Activated T-cell treated with anti-CD3 and anti-CD28 coated beads, Interleukin-2, amount 50 U/mL, for 24 hours (primary cell): ENCODE data around the gene CACNA1F.

Source experiments
- DNase-seq: peaks from one replicate; pipeline ENCODE4 v3.0.0-alpha.2; 2020
- H3K27ac Mint-ChIP-seq: 2 replicates; pipeline ENCODE4 v1.8.0; 2020; ENCODE audit warnings: mild to moderate bottlenecking, mixed read lengths
- H3K27me3 Mint-ChIP-seq: 2 replicates; pipeline ENCODE4 v1.8.0; 2020; ENCODE audit warnings: mixed read lengths
- H3K36me3 Mint-ChIP-seq: 2 replicates; pipeline ENCODE4 v1.8.0; 2020; ENCODE audit warnings: low read depth, mixed read lengths
- H3K4me1 Mint-ChIP-seq: 2 replicates; pipeline ENCODE4 v1.8.0; 2020; ENCODE audit warnings: low read depth, mixed read lengths
- H3K4me3 Mint-ChIP-seq: 2 replicates; pipeline ENCODE4 v1.8.0; 2020; ENCODE audit warnings: mild to moderate bottlenecking, moderate library complexity, mixed read lengths
- H3K9me3 Mint-ChIP-seq: 2 replicates; pipeline ENCODE4 v1.8.0; 2020; ENCODE audit warnings: mixed read lengths

The CACNA1F gene

DNA sequence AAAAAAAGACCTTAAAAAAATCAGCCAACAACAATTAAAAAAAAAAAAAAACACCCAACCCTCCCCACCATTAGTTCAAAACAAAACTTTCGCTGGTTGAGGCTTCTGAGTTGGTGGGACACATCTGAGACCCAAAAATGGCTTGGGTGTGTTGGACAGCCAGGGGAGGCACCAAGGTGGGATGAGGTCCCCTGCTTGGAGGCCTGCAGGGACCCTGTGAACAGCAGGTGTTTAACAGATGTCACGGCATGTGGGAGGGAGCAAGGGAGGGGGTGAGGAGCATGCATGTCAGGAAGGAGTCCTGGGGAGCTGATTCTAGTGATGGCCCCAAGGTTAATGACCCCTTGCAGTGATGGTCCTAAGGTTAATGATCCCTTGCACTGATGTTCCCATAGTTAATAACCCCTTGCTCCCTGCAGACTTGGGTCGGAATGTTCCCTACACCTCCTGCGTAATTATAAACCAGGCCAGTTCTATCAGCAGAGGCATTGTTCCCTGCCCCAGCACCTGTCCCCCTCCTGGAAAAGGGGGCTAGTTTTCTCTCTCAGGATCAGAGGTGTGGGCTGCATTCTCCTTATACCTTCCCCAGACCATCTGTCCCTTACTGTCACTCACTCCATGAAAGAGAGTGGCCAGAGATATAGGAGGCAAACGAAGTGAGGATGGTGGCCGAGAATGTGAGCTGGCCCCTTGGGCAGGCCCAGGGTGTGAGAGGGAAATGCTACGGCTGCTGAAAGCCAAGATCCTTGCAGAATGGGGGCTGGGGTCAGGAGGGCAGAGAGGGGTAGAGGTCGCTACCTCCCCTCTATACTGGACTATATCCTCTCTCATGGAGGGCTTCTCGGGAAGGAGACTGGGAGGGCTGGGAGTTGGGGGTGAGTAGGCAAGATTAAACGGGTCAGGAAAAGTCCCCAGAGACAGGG lies 33.6 kb upstream of the CACNA1F start:
- no peak for DNase-seq
- H3K27me3 Mint-ChIP-seq: peaks cover 10% of the 10 kb centered on the region
- peaks cover 52% of the 10 kb centered on the region for H3K4me1 Mint-ChIP-seq
- H3K9me3 Mint-ChIP-seq: no peaks in the 10 kb centered on the region
- H3K4me3 Mint-ChIP-seq: no peak overlapping the region
- peaks cover 14% of the 10 kb centered on the region for H3K36me3 Mint-ChIP-seq
- no peak overlapping the region for H3K27ac Mint-ChIP-seq

- H3K27ac Mint-ChIP-seq: peak within 1 kb of the TSS; percentile 71
- H3K4me1 Mint-ChIP-seq: peaks cover 46% of the 10 kb centered on the region
- peak within 1 kb of the TSS; percentile 58 for H3K4me3 Mint-ChIP-seq
These were observed 31.3 kb upstream of the CACNA1F start, which contains the start of gene FOXP3 for GRCh38 chrX:49264460-49264859. Gene FOXP3 (minus strand): TSS chrX:49264710. CDS start chrX:49258505, 6,205 bp downstream.

DNA sequence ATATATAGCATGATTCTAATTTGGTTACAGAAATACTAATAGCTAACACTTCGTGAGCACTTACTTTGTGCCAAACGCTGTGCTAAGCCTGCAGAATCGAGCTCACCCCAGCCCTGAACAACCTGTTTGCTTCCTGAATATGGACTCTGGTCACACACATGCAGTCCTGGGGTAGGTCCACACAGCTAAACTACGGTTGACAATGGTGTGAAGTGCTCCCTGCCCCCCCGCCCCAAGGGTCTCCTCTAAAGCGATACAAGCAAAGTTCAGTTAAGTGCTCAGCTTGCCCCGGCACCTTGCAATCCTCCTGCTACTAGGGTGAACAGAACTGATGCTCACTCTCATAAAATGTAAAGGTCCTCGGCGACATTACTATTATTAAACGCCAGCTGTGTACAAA lies 30.5 kb upstream of the CACNA1F start:
- no peaks in the 10 kb centered on the region for H3K9me3 Mint-ChIP-seq
- H3K4me1 Mint-ChIP-seq: peaks cover 48% of the 10 kb centered on the region
- no peaks in the 10 kb centered on the region for H3K36me3 Mint-ChIP-seq
- no peak for DNase-seq
- peak overlapping the region; percentile 58 for H3K4me3 Mint-ChIP-seq
- peaks cover 25% of the 10 kb centered on the region for H3K27me3 Mint-ChIP-seq
- peak overlapping the region; percentile 10 for H3K27ac Mint-ChIP-seq

More at GRCh38 chrX:49264460-49264859, 31.3 kb upstream of the CACNA1F start, which contains the start of gene FOXP3:
- H3K36me3 Mint-ChIP-seq: peaks cover 3% of the 10 kb centered on the region
- H3K27me3 Mint-ChIP-seq: peaks cover 20% of the 10 kb centered on the region
- H3K9me3 Mint-ChIP-seq: no peaks in the 10 kb centered on the region
- DNase-seq: no peak

DNA sequence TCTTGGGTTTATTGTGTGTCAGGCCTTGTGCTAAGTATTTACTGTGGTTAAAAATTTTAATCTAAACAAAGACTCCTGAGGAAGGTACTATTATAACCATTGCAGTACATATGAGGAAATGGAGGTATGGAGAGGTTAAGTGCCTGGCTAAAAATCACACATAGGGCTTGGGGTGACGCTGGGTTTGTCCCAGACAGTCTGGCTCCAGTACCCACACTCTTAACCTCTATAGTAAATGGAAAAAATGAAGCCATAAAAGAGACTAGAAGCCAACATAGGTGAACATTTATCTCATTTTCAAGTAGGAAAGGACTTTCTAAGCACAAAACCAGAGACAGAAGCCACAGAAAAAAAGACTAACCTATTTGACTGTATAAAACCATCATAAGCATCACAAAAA lies 29.5 kb upstream of the CACNA1F start:
- Mint-ChIP-seq H3K36me3 (no peaks in the 10 kb centered on the region), H3K27ac (no peak overlapping the region), H3K4me1 (peaks cover 50% of the 10 kb centered on the region), H3K9me3 (no peaks in the 10 kb centered on the region), H3K27me3 (peaks cover 25% of the 10 kb centered on the region), H3K4me3 (peak overlapping the region; percentile 58)
- DNase-seq: no peak

DNA sequence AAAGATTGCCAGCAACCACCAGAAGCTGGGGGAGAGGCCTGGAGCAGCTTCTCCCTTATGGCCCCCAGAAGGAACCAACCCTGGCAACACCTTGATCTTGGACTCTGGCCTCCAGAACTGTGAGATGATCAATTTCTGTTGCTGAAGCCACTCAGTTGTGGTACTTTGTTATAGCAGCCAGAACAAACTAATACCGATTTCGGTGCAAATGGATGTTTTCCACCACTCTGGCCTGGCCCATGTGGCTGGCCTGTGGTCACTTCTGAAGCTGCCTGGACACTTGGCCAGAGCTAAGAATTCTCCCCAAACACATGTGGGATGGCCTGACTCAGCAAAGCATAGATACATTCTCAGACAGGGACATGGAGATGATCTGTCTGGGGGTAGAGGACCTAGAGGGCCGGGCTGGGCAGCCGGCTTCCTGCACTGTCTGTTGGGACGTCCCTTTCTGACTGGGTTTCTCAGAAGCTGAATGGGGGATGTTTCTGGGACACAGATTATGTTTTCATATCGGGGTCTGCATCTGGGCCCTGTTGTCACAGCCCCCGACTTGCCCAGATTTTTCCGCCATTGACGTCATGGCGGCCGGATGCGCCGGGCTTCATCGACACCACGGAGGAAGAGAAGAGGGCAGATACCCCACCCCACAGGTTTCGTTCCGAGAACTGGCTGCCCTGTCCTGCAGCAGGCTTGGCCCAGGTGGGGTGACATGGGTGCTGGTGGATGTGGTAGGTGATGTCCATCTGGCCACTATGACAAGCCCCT lies 27.3 kb upstream of the CACNA1F start:
- Mint-ChIP-seq H3K9me3 (no peaks in the 10 kb centered on the region), H3K36me3 (no peaks in the 10 kb centered on the region), H3K4me3 (peak overlapping the region; percentile 5), H3K4me1 (peaks cover 61% of the 10 kb centered on the region), H3K27me3 (peaks cover 21% of the 10 kb centered on the region), H3K27ac (peak overlapping the region; percentile 34)
- DNase-seq: no peak

DNA sequence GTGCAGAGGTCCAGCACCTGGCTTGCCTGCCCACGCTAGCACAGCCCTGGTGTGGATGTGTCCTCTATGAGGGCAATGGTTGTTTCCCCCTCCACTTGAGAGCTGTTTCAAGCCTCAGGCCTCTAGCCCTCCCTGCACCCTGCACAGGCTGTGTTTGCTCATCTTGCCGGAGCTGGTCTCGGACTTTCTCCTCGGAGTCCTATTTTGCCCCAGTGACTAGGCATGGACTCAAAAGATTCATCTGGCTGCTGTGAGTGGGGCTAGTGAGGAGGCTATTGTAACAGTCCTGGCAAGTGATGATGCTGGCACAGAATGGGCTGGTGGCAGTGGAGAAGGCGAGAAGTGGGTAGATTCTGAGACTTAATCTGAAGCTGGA lies 25.6 kb upstream of the CACNA1F start:
- H3K9me3 Mint-ChIP-seq: no peaks in the 10 kb centered on the region
- peaks cover 16% of the 10 kb centered on the region for H3K27me3 Mint-ChIP-seq
- H3K4me1 Mint-ChIP-seq: peaks cover 44% of the 10 kb centered on the region
- no peak overlapping the region for H3K27ac Mint-ChIP-seq
- H3K4me3 Mint-ChIP-seq: no peak overlapping the region
- DNase-seq: no peak
- no peaks in the 10 kb centered on the region for H3K36me3 Mint-ChIP-seq

DNA sequence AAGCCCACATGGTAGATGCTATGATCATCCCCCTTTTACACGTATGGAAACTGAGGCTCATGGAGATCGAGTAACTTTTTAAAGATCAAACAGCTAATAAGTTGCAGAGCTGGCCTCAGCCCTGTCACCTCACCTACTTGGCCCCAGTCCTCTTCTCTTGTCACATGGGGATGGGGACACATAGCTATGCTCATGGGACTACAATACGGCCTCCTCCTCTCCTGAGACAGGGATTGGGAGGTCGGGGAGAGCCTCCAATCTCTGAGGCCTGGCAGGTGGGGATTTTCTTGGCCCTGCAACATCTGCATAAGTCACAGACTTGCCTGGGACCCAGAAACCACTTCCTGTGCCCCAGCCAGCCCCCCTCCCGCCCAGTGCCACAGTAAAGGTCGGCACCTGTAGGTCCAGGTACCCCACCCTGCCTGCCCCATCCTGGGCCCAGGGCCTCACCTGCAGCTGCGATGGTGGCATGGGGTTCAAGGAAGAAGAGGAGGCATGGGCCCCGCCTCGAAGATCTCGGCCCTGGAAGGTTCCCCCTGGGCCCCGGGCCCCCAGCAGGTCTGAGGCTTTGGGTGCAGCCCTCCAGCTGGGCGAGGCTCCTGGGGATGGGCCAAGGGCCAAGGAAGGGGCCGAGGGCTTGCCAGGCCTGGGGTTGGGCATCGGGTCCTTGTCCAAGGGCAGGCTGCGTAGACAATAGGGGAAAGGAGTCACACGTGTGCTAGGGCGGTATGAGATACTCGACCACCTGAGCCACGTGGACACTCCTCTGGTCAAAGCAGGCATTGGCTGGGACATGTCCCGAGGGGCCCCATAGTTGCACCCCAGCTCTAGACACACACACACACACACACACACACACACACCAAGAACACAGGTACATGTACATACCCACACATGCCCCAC lies 25.0 kb upstream of the CACNA1F start:
- H3K27ac Mint-ChIP-seq: peak overlapping the region; percentile 47
- H3K36me3 Mint-ChIP-seq: peaks cover 2% of the 10 kb centered on the region
- DNase-seq: no peak
- no peak overlapping the region for H3K4me3 Mint-ChIP-seq
- H3K27me3 Mint-ChIP-seq: peaks cover 16% of the 10 kb centered on the region
- no peaks in the 10 kb centered on the region for H3K9me3 Mint-ChIP-seq
- H3K4me1 Mint-ChIP-seq: peaks cover 42% of the 10 kb centered on the region

- H3K27ac Mint-ChIP-seq: peak overlapping the region; percentile 47
- H3K4me1 Mint-ChIP-seq: peaks cover 34% of the 10 kb centered on the region
- H3K9me3 Mint-ChIP-seq: no peaks in the 10 kb centered on the region
- peaks cover 2% of the 10 kb centered on the region for H3K36me3 Mint-ChIP-seq
- DNase-seq: no peak
- H3K4me3 Mint-ChIP-seq: no peak overlapping the region
- peaks cover 16% of the 10 kb centered on the region for H3K27me3 Mint-ChIP-seq
These were observed 24.1 kb upstream of the CACNA1F start for GRCh38 chrX:49257074-49257790.

DNA sequence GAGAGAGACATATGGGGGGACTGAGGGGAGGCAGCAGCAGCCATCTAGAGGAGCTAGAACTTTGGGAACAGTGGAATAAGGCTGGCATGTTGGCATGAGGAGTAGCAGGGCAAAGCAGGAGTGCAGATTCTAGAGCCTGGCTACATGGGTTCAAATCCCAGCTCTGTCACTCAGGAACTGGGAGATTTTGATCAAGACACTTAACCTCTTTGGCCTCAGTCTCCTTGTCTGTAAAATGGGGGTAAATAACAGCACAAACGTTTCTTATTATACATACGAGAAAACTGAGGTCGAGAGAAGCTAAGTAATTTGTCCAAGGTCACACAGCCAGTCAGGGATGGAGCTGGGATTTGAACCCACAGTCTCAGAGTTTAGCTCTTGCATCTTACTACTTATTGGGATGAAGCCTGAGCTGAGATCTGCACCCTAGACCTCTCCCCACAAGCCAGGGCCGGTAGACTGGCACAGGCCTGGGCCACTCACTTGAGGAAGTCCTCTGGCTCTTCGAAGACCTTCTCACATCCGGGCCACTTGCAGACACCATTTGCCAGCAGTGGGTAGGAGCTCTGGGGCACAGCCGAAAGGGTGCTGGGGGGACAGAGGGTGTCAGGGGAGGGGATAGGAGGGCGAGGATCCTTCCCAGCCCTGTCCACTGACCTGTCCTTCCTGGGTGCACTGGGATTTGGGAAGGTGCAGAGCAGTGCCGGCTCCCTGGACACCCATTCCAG lies 23.3 kb upstream of the CACNA1F start:
- Mint-ChIP-seq H3K27ac (no peak overlapping the region), H3K9me3 (no peaks in the 10 kb centered on the region), H3K4me3 (no peak overlapping the region), H3K36me3 (peaks cover 4% of the 10 kb centered on the region), H3K27me3 (peaks cover 11% of the 10 kb centered on the region), H3K4me1 (peaks cover 28% of the 10 kb centered on the region)
- DNase-seq: no peak

DNA sequence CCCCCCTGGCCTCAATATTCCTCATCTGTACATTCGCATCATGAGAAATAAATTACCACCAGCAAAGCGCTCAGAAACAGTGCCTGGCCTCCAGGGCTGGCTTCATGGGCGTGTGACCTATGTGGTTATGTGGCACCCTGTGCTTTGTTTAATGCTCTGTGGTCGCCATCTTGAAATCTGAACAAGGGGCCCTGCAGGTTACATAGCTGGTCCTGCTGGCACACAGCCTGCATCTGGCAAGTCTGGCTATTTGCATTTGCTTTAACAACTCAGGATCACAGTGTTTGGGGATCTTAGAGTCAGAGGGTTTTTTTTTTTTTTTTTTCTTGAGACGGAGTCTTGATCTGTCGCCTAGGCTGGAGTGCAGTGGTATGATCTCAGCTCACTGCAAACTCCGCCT lies 21.5 kb upstream of the CACNA1F start:
- DNase-seq: no peak
- Mint-ChIP-seq H3K27me3 (peaks cover 8% of the 10 kb centered on the region), H3K4me3 (no peak overlapping the region), H3K36me3 (peaks cover 14% of the 10 kb centered on the region), H3K27ac (no peak overlapping the region), H3K9me3 (no peaks in the 10 kb centered on the region), H3K4me1 (peaks cover 27% of the 10 kb centered on the region)

DNA sequence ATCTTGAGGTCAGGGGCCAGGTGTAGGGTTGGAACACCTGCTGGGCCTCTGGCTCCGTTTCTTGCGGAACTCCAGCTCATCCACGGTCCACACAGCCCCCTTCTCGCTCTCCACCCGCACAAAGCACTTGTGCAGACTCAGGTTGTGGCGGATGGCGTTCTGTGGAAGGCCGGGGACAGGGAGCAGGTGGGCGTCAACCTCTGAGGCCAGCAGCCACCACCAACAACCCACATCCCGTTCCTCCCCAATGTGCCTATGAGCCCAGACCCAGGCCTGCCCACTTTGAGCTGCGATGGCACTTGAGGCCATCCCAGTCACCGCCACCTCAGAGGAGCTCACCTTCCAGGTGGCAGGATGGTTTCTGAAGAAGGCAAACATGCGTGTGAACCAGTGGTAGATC lies 18.2 kb upstream of the CACNA1F start:
- Mint-ChIP-seq H3K36me3 (peaks cover 37% of the 10 kb centered on the region), H3K4me3 (no peak overlapping the region)

DNA sequence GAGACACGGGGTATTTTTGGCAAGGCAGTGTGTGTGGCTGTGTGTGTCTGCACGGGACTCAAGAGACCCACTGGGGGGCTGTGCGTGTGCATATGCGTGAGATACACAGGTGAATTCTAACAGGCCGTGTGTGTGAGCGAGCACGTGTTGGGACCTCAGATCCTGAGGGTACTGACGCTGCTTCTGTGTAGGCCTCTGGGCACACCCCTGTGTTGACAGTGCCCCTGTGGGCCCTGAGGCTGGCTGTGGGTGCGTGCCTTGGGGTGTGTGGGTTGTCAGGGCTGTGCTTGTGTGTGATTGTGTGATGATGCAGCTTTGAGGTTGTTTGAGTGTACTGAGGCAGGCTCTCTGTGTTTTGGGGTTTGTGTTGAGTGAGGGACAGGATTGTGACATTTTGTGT lies 17.4 kb upstream of the CACNA1F start:
- H3K36me3 Mint-ChIP-seq: peaks cover 42% of the 10 kb centered on the region
- no peak overlapping the region for H3K4me3 Mint-ChIP-seq
- no peak for DNase-seq
- H3K4me1 Mint-ChIP-seq: peaks cover 2% of the 10 kb centered on the region
- H3K9me3 Mint-ChIP-seq: no peaks in the 10 kb centered on the region
- peaks cover 8% of the 10 kb centered on the region for H3K27me3 Mint-ChIP-seq
- H3K27ac Mint-ChIP-seq: peak overlapping the region; percentile 56

More for the DNA sequence above, 18.2 kb upstream of the CACNA1F start:
- Mint-ChIP-seq H3K4me1 (peaks cover 2% of the 10 kb centered on the region), H3K27me3 (peaks cover 8% of the 10 kb centered on the region), H3K27ac (no peak overlapping the region), H3K9me3 (no peaks in the 10 kb centered on the region)
- DNase-seq: no peak

DNA sequence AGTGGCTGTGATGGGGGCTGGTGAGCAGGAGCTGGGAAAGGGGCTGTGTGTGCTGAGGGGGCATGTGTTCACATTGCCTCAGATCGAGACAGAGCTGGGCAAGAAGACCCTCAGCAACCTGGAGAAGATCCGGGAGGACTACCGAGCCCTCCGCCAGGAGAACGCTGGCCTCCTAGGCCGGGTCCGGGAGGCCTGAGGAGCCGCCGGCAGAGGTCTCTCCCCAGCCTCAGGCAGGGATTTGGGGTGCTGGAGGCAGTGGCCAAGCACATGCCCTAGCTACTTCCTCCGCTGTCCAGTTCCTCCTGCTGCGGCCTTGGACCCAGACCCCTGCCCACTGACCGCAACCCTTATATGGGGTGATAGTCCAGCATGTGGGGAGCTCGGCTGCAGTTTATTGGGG lies 16.9 kb upstream of the CACNA1F start:
- Mint-ChIP-seq H3K36me3 (peaks cover 43% of the 10 kb centered on the region), H3K27me3 (peaks cover 8% of the 10 kb centered on the region), H3K4me3 (no peak overlapping the region), H3K4me1 (peaks cover 2% of the 10 kb centered on the region), H3K27ac (no peak overlapping the region), H3K9me3 (no peaks in the 10 kb centered on the region)
- DNase-seq: no peak
